GM18526 (cell line): Measurements from ENCODE around the gene FIBCD1.

Experiments
- POLR2A ChIP-seq: IDR thresholded peaks from 3 replicates; pipeline ENCODE4 v1.6.1; 2011; ENCODE audit not compliant: insufficient read length; ENCODE audit errors: extremely low read depth

The FIBCD1 gene

GRCh38 chr9:130961511-130962300 lies 22.7 kb upstream of the FIBCD1 start:
- TF ChIP-seq POLR2A: no peak

- no peak for TF ChIP-seq POLR2A
Observed at GRCh38 chr9:130960522-130961378, 21.7 kb upstream of the FIBCD1 start.

GRCh38 chr9:130959809-130960334 lies 20.8 kb upstream of the FIBCD1 start:
- no peak for TF ChIP-seq POLR2A

- TF ChIP-seq POLR2A: no peak
Observed at GRCh38 chr9:130957451-130958203, 18.6 kb upstream of the FIBCD1 start.

- no peak for TF ChIP-seq POLR2A
Observed at GRCh38 chr9:130956636-130957450, 17.8 kb upstream of the FIBCD1 start.

- TF ChIP-seq POLR2A: no peak
Observed at GRCh38 chr9:130955947-130956621, 17.0 kb upstream of the FIBCD1 start.

- TF ChIP-seq POLR2A: no peak
Observed at GRCh38 chr9:130954317-130954716, 15.3 kb upstream of the FIBCD1 start.

GRCh38 chr9:130952065-130952762 lies 13.2 kb upstream of the FIBCD1 start:
- no peak for TF ChIP-seq POLR2A

GRCh38 chr9:130950039-130950311 lies 10.9 kb upstream of the FIBCD1 start:
- no peak for TF ChIP-seq POLR2A

- TF ChIP-seq POLR2A: no peak
Observed at GRCh38 chr9:130949188-130950038, 10.4 kb upstream of the FIBCD1 start.

GRCh38 chr9:130948266-130948665 lies 9.2 kb upstream of the FIBCD1 start:
- no peak for TF ChIP-seq POLR2A

- TF ChIP-seq POLR2A: no peak
Observed at GRCh38 chr9:130947618-130948140, 8.6 kb upstream of the FIBCD1 start.
